HG03575 (cell line): Measurements from ENCODE around the gene BLTP3B.
"Not testable (repeated sequence)": the region's sequence is repeated elsewhere in the genome, so short reads cannot be mapped to it uniquely, and the experiment has no call there.

Experiments
- ATAC-seq: cut with Tn5 transposase; IDR thresholded peaks from one replicate; pipeline ENCODE4 v1.9.1; 2021; ENCODE audit not compliant: unreplicated experiment, insufficient number of reproducible peaks, low FRiP score; ENCODE audit errors: extremely low read depth

The BLTP3B gene, protein sequence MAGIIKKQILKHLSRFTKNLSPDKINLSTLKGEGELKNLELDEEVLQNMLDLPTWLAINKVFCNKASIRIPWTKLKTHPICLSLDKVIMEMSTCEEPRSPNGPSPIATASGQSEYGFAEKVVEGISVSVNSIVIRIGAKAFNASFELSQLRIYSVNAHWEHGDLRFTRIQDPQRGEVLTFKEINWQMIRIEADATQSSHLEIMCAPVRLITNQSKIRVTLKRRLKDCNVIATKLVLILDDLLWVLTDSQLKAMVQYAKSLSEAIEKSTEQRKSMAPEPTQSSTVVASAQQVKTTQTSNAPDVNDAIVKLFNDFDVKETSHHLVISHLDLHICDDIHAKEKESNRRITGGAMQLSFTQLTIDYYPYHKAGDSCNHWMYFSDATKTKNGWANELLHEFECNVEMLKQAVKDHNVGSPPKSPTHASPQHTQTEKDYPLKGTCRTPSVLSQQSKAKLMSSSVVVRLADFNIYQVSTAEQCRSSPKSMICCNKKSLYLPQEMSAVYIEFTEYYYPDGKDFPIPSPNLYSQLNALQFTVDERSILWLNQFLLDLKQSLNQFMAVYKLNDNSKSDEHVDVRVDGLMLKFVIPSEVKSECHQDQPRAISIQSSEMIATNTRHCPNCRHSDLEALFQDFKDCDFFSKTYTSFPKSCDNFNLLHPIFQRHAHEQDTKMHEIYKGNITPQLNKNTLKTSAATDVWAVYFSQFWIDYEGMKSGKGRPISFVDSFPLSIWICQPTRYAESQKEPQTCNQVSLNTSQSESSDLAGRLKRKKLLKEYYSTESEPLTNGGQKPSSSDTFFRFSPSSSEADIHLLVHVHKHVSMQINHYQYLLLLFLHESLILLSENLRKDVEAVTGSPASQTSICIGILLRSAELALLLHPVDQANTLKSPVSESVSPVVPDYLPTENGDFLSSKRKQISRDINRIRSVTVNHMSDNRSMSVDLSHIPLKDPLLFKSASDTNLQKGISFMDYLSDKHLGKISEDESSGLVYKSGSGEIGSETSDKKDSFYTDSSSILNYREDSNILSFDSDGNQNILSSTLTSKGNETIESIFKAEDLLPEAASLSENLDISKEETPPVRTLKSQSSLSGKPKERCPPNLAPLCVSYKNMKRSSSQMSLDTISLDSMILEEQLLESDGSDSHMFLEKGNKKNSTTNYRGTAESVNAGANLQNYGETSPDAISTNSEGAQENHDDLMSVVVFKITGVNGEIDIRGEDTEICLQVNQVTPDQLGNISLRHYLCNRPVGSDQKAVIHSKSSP (N-terminal part only)

DNA sequence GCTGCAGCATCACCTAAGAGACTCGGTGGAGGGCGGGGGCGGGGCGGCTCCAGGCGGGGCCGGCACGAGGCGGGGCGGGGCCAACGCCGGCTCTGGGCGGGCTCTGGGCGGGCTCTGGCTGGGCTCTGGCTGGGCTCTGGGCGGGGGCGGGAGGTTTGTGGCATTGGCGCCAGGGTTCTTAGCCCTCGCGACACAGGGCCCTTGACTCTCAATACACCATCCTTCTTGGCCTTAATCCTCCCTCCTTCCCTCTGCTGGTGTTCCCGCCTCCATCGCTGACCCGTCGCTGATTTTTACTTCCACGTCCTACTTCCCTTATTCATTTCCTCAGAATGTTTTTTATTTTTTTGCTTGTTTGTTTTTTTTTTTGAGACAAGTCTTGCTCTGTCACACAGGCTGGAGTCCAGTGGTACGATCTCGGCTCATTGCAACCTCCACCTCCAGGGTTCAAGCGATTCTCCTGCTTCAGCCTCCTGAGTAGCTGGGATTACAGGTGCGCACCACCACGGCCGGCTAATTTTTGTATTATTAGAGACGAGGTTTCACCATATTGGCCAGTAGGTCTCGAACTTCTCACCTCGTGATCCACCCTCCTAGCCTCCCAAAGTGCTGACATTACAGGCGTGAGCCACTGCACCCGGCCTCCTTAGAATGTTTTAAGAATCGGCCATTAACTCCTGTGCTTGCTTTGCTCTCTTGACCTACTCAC lies at the start of gene BLTP3B:
Gene BLTP3B (minus strand): TSS at position 24 of the 709 bp plus-strand sequence. CDS start 239 bp downstream, outside the sequence.
- no peak for ATAC-seq

DNA sequence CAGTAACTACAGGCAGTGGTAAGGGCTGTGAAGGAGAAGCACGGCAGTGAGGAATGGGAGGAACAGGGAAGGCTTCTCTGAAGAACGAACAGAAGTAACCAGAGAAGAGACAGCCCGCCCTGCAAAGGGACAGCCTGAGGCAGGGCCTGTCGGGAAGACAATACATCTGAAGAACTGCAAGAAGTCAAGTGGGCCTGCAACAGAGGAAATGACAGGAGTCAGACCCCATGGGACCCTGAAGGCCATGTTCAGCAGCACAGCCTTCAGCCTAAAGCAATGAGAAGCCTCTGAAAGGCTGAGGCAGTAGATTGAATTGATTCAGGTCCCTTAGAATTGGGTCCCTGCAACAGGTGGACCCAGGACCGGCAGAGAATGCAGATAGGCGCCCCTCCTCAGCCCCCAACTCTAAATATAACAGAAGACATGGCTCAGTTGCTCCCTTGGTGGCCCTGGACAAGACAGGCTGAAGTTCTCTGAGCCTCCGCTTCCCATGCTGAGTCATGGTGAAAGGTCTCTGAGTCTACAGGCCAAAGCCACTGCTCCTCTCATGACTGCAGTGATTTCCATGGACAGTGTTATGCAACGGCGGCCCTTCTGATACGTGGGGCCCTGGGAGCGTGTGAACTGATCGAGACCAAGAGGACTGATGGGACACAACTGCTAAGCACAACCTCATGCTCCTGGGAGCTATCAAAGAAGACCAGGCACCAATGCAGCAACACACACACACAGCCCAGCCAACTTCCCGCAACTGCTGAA lies 47.1 kb upstream of the BLTP3B start:
- no peak for ATAC-seq

DNA sequence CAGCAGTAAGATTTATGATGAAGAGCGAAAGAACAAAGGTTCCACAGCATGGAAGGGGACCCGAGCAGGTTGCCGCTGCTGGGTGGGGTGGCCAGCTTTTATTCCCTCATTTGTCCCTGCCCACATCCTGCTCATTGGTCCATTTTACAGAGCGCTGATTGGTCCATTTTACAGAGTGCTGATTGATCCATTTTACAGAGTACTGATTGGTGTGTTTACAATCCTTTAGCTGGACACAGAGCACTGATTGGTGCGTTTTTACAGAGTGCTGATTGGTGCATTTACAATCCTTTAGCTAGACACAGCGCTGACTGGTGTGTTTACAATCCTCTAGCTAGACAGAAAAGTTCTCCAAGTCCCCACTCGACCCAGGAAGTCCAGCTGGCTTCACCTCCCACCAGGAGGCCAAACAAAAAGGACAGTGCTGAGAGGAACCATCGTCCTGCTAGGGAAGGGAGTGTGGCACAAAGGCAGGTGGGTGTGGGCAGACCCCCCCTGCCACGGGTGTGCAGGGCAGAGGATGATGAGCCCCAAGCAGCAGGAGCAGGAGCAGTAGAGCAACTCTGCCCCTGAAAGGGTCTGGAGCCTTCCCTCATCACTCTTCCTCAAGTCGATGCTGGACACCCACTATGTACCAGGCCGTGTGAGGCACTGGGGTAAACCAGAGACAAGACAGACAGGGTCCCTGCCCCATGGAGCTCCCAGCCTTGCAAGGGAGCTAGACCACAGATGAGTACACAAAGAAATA lies 46.4 kb upstream of the BLTP3B start:
- ATAC-seq = not testable (repeated sequence)

DNA sequence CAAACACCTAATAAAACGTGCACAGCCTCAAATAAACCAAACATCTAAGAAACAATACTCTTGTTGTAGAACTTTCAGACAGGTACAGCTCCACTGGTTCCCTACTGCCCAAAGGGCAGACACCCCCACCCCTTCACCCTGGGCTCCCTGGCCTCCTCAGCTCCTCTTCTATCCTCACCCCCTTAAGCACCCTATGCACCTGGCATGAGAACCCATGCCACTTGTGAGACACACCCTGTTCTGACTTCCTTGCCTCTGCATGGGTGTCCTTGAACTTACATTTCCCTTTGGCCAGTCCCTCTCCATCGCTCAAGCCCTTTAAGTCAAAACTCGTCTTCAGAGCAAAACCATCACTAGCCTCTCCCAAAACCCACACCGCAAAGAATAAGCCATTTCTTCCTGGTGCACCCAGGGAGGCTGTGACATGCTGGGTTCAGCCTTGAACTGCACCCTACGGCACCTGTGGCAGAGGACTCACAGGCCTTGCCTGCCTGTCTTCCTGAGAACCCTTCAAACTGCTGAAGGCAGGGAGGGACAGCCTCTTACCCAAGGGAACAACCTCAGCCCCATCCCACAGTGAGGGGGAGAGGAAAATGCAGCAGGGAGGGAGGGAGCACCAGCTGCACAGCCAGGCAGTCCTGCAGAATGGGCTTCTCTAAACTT lies 45.3 kb upstream of the BLTP3B start:
- no peak for ATAC-seq

DNA sequence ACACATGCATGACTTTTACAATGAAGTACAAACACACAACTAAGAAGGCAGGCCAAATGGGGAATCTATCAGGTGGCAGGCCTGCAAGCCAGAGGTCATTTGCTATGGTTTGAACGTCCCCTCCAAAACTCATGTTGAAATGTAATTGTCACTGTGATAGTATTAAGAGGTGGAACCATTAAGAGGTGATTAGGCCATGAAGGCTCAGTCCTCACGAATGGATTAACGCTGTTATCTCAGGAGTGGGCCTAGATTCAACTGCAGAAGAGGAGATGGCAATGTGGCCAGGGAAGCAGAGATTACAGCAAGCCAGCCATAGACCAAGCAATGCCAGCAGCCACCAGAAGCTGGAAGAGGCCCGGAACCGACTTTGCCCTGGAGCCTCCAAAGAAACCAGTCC lies 44.4 kb upstream of the BLTP3B start:
- no peak for ATAC-seq

DNA sequence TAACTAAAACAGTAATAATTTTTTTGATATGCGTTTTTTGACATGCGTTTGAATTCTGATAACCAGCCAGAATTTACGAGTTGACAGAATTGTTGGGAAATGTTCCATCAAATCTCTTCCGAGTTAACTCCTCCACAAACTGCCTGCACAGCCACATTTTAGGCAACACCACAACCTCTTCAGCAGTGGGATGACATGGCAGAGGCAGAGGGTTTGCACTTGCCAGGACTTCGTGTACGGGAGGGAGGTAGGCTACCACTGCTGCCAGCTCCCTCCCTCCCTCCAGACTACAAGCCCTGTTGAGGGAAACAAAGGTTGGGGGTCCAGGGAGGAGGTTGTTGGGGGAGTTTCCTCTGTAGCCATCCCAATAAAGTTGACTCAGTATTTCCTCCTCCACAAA lies 43.4 kb upstream of the BLTP3B start:
- ATAC-seq = no peak

DNA sequence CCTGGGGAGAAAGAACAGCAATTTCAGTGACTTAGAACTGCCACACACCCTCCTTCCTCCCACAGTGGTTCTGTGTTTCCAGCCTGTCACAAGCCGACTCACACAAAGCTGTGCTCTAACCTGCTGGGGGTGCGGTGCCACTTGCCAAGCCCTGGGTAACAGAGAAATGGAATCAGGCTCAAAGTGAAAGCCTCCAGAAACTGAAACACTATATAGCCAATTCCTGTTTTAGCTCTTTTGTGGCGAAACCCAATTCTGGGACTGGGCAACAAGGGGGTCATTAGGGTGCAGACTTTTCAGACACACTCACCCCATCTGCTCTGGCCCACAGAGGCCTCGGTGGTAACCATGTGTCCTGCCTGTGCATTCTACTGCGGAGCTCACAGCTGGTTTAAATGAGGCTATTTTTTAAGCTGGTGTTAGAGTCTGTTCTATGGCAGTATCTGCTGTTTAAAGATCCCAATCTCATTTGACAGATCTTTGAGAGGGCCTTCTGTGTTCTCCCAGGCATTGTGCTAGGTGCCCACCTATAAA lies 42.8 kb upstream of the BLTP3B start:
- peak; percentile 80 for ATAC-seq

DNA sequence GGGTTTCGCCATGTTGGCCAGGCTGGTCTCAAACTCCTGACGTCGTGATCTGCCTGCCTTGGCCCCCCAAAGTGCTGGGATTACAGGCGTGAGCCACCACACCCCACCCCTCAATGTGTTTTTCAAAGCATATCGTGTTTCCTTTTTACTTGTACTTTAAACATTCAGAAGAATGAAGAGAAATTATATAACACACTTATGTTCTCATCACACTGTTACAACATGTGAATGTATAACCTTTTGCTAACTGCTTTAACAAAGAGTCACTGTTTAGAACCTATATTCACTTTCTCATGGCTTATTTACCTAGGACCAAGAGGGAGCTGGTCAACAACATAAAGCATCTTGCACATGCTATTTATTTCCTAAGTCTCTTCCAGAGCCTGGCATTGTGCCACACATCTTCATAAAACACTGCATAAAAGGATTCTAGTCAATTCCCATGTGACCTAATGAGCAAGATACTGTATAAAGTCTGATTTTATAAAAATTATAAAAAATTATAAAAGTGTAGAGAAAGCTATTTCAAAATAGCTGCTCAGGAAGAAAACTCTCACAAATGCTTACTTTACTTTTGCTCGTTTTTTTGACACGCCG lies 42.0 kb upstream of the BLTP3B start:
- ATAC-seq = no peak

DNA sequence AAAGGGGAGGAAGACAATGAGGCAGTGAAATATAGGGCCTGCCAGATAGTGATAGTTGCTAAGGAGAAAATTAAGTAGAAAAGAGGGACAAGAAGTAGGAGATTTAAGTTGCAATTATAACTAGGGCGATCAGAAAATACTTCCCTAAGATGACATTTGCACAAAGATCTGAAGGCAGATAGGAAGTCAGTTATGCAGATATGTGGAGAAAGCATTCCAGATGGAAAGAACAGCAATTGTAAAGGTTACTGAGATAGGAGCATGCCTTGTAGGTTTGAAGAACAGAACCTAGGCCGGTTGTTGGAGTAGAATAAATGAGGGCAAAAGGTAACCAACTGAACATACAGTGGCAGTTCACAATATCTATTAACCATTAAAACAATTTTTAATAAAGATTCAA lies 36.6 kb upstream of the BLTP3B start:
- no peak for ATAC-seq

DNA sequence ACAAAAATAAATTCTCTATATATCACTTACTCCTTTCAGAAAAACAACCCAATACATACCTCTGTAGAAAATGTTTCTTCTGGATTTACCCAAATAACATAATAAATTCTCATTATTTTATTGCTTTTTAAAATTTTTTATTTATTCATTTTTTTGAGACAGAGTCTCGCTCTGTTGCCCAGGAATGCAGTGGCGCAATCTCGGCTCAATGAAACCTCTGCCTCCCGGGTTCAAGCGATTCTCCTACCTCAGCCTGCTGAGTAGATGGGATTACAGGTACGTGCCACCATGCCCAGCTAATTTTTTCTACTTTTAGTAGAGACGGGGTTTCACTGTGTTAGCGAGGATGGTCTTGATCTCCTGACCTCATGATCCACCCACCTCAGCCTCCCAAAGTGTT lies 33.8 kb upstream of the BLTP3B start:
- not testable (repeated sequence) for ATAC-seq

DNA sequence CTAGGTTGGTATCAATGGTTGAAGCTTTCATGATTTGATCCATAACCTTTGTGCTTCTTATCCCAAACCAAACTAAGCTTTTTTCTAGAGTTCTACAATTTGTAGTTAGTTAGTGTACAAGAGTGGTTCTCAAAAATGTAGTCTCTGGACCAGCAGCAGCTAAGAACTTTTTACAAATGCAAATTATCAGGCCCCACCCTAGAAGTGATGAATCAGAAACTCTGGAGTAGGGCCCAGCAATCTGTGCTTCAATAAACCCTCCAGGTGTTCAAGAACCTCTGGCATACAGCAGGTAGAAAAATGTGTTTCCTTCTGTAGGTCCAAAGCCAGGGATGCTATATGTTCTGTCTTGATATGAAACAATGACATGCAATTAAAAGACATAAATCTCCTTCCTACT lies 31.8 kb upstream of the BLTP3B start:
- no peak for ATAC-seq

DNA sequence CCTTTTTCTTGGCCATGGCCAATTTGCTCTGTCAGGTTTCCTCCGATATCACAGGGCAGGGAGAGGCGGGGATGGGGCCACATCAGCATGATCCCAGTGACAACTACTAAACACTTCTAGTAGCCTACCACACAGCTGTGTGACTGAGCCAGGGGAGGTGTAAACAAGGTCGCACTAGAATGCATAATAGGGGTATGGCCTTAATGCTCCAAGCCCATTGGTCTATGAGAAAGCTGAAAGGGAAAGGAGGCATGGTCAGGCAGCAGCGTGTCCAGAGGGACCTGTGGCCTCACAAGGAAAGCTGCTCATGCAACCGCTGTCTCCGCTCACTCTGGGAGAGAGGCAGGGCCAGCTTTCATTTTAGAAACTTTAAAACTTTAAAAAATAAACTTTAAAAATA lies 30.4 kb upstream of the BLTP3B start:
- no peak for ATAC-seq

DNA sequence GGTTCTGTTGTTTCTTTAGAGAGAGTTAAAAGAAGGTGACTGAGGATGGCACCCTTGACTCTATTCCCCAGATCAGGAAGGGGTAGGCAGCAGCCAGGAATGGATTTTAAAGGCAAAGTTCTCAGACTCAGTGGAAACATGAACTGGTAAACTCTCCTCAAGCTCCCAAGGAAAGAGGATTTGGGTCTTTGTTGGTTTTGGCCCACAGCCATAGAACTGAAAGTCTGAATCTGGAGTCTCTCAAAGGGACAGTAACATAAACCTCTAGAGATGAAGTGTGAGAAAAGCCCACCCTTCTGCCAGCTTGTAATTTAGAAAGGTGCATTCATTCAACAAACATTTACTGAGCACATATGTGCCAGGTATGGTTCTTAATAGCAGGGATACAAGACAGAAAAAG lies 28.6 kb upstream of the BLTP3B start:
- ATAC-seq = no peak

DNA sequence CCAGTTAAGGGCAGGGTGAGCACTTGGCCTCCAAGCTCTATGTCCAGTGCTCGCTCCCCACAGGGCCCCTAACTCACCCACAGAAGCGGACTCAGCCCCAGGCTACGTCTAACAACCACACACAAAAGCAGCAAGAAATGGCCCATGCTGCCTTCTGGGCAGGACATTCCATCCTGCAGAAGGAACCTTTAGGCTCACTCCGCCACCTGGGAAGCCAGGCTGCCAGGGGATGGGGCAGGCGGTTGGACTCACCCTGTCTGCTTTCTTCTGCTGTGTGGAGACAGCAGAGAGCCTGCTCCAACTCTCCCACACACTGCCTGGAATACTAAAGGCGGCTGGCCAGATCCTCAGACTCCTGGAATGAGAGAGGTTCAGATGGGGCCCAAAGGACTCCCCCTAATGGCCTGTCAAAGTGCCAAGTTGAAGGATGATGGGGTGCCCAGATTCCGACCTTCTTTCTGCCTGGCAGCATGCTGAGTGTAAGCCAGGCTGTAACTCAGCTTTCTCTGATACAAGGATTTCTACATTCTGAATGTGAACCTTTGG lies 27.7 kb upstream of the BLTP3B start:
- ATAC-seq = no peak

DNA sequence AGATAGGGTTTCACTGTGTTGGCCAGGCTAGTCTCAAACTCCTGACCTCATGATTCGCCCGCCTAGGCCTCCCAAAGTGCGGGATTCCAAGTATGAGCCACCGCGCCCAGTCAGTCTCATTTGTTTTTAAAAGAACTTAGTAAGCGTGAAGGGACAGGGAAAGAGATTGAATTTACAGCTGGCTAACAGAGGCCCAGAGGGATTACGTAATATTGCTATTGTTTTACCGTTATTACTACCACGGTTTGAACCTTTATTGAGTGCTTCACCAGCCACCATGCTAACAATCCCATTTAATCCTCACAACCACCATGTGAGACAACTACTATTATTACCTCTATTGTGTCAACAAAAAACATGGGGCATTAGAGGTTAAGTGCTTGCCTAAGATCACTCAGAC lies 26.7 kb upstream of the BLTP3B start:
- no peak for ATAC-seq

DNA sequence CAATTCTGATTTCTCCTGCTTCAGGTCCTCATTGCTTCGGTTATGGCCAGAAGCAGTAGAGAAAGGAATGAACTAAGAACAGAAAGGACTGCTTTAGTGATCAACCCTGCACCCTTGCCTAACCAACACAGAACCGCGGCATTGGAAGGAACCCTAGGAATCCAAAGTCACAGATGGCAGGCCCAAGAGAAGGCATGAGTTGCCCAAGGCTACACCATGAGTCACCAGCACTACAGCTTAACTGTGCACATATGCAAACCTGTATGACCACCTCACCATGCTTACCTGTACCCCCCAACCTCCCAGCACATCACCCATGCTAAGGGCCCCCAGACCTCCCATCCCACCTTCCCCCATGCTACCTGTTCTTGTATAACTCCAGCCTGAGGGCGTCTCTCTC lies 25.9 kb upstream of the BLTP3B start:
- no peak for ATAC-seq
